Endodermal cell (in vitro differentiated cells): Measurements from ENCODE around the gene KLF16. TPM values are rescaled to one million over a fixed set of nuclear protein-coding genes. Genes with fewer than 3 reads are reported as not detected.

Experiments used
- DNase-seq: peaks from one replicate; pipeline ENCODE4 v3.0.0-alpha.2; 2017
- H3K27ac ChIP-seq: 2 replicates; pipeline ENCODE4 v1.5.1; 2013; ENCODE audit warnings: mild to moderate bottlenecking, low read depth, low read length, moderate library complexity
- H3K27me3 ChIP-seq: 2 replicates; pipeline ENCODE4 v1.6.1; 2013; ENCODE audit warnings: mild to moderate bottlenecking, low read length, moderate library complexity; ENCODE audit not compliant: insufficient read depth, control insufficient read depth, poor library complexity, severe bottlenecking
- H3K36me3 ChIP-seq: 2 replicates; pipeline ENCODE4 v1.7.0; 2013; ENCODE audit warnings: mild to moderate bottlenecking, low read length, moderate library complexity; ENCODE audit not compliant: control insufficient read depth, insufficient read depth
- H3K4me1 ChIP-seq: one replicate; pipeline ENCODE4 v1.7.0; 2013; ENCODE audit warnings: low read length; ENCODE audit not compliant: control insufficient read depth, insufficient read depth
- H3K4me3 ChIP-seq: 2 replicates; pipeline ENCODE4 v1.5.1; 2013; ENCODE audit warnings: mild to moderate bottlenecking, low read length, moderate library complexity
- H3K9ac ChIP-seq: 2 replicates; pipeline ENCODE4 v1.6.1; 2013; ENCODE audit warnings: mild to moderate bottlenecking, low read length, moderate library complexity; ENCODE audit not compliant: poor library complexity, severe bottlenecking; ENCODE audit errors: extremely low read depth
- H3K9me3 ChIP-seq: 2 replicates; pipeline ENCODE4 v1.6.1; 2013; ENCODE audit warnings: mild to moderate bottlenecking, low read length, moderate library complexity; ENCODE audit not compliant: control insufficient read depth
- H3K27ac Mint-ChIP-seq: 2 replicates; pipeline ENCODE4 v1.8.0; 2020; ENCODE audit warnings: mixed read lengths
- H3K27me3 Mint-ChIP-seq: 2 replicates; pipeline ENCODE4 v1.8.0; 2021; ENCODE audit warnings: mild to moderate bottlenecking, mixed read lengths; ENCODE audit not compliant: insufficient read depth
- H3K36me3 Mint-ChIP-seq: 2 replicates; pipeline ENCODE4 v1.8.0; 2020; ENCODE audit warnings: low read depth, mixed read lengths
- H3K4me1 Mint-ChIP-seq: 2 replicates; pipeline ENCODE4 v1.8.0; 2020; ENCODE audit warnings: mixed read lengths
- H3K4me3 Mint-ChIP-seq: 2 replicates; pipeline ENCODE4 v1.8.0; 2020; ENCODE audit warnings: mild to moderate bottlenecking, moderate library complexity, mixed read lengths
- H3K9me3 Mint-ChIP-seq: 2 replicates; pipeline ENCODE4 v1.8.0; 2020; ENCODE audit warnings: mild to moderate bottlenecking, mixed read lengths
- CTCF ChIP-seq: fragments of 200-600 bp; sonication (generic); conservative IDR thresholded peaks from 2 replicates; pipeline ENCODE4 v1.5.0; 2021; ENCODE audit warnings: antibody characterized with exemption, mild to moderate bottlenecking
- WGBS, 2 experiments: methylation state at CpG; one replicate each; pipeline versions ENCODE4 v1.1.5 to v1.1.7; 2013; ENCODE audit warnings: missing lambda C conversion rate in 2 of 2, mixed read lengths in 1 of 2; ENCODE audit not compliant: insufficient coverage in 1 of 2, insufficient read length in 1 of 2; 5-methylcytosine and 5-hydroxymethylcytosine counted together
- microRNA-seq: library from miRNA; unstranded; fragments of <30 nt; microRNA quantifications from one replicate; pipeline ENCODE4 v1.2.0, GENCODE V29; 2020; ENCODE audit warnings: borderline microRNAs expressed
- total RNA-seq, 2 donors: library from RNA; stranded (reverse); fragmentation: NEBNext Ultra II Directional in 1 of 2; extraction: Animal tissue kit (Norgen Biotek cat#: 25700) in 1 of 2; gene quantifications; 2 replicates in 1 of 2; 3 replicates in 1 of 2; pipeline ENCODE4 v1.2.1, GENCODE V29; 2021

Gene KLF16
- total RNA-seq, 2 donors from 2014 or later: 39.0 to 42.9 TPM

DNA sequence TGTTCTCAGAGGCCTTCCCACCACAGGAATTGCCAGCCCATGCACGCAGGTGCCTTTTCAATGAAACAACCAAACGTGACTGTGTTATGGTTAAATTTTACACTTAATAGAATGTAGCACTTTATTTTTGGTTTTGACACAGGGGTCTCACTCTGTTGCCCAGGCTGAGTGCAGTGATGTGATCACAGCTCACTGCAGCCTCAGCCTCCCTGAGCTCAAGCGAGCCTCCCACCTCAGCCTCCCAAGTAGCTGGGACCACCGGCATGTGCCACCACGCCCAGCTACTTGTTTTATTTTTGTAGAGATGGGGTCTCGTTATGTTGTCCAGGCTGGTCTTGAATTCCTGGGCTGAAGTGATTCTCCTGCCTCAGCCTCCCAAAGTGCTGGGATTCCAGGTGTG is 58.5 kb downstream of the KLF16 start:
- Mint-ChIP-seq H3K4me3 (no peak overlapping the region), H3K36me3 (no peaks in the 10 kb centered on the region), H3K27me3 (peaks cover 4% of the 10 kb centered on the region), H3K9me3 (no peaks in the 10 kb centered on the region), H3K4me1 (no peaks in the 10 kb centered on the region), H3K27ac (no peak overlapping the region)
- Histone ChIP-seq H3K4me1 (no peaks in the 10 kb centered on the region), H3K4me3 (no peak overlapping the region), H3K27me3 (no peaks in the 10 kb centered on the region), H3K27ac (no peak overlapping the region), H3K9me3 (no peaks in the 10 kb centered on the region), H3K36me3 (no peaks in the 10 kb centered on the region), H3K9ac (no peak overlapping the region)
- DNase-seq: no peak
- no peak for TF ChIP-seq CTCF
- 97% methylated on average over 3 to 6 of the region's 6 CpGs for WGBS, 2 experiments

Small RNA genes lying within 50 kb of the gene (microRNA-seq; reads per million reads assigned to microRNA genes)
- gene MIR1909: 1.2 reads per million

Other genes starting within 250 kb of the KLF16 start
- 100 to 1,000 TPM; 233 to 268 TPM for gene TCF3, start 211.0 kb downstream of the KLF16 start, total RNA-seq
- gene ONECUT3, start 110.1 kb downstream of the KLF16 start, total RNA-seq: under 1 TPM in 1 of 2 donors, not detected in 1; 0.04 TPM
- gene ATP8B3, start 51.3 kb downstream of the KLF16 start, total RNA-seq: 1 to 10 TPM; 2.3 to 3.4 TPM
- gene REXO1, start 15.1 kb downstream of the KLF16 start, total RNA-seq: 10 to 100 TPM; 51.6 to 56.4 TPM
- 10 to 100 TPM; 50.6 to 52.9 TPM for gene ABHD17A, start 21.9 kb upstream of the KLF16 start, total RNA-seq
- 10 to 100 TPM in 1 of 2 donors, 1 to 10 TPM in 1; 9.9 to 13.8 TPM for gene ADAT3, start 41.8 kb upstream of the KLF16 start, total RNA-seq
- gene SCAMP4, start 41.8 kb upstream of the KLF16 start, total RNA-seq: 10 to 100 TPM; 69.6 to 75.3 TPM
- gene CSNK1G2, start 77.6 kb upstream of the KLF16 start, total RNA-seq: 100 to 1,000 TPM; 111 to 112 TPM
- 100 to 1,000 TPM; 107 to 112 TPM for gene BTBD2, start 152.1 kb upstream of the KLF16 start, total RNA-seq
- 100 to 1,000 TPM; 120 to 123 TPM for gene MKNK2, start 187.7 kb upstream of the KLF16 start, total RNA-seq
- 10 to 100 TPM; 20.9 to 21.8 TPM for gene MOB3A, start 232.7 kb upstream of the KLF16 start, total RNA-seq
- gene IZUMO4, start 233.3 kb upstream of the KLF16 start, total RNA-seq: 1 to 10 TPM; 4.3 to 5.4 TPM